OCI-LY1 (cell line): ENCODE results near the gene SMURF2.
"Not testable (repeated sequence)": the region's sequence is repeated elsewhere in the genome, so short reads cannot be mapped to it uniquely, and the experiment has no call there.

Source experiments
- CTCF ChIP-seq: fragments of 200-600 bp; sonication (generic), shearing (Covaris generic); IDR thresholded peaks from 2 replicates; pipeline ENCODE4 v1.5.1; 2017; ENCODE audit warnings: mild to moderate bottlenecking, antibody characterized with exemption, low read length, moderate library complexity, mixed read lengths
- EZH2 ChIP-seq: fragments of 200-600 bp; sonication (generic), shearing (Covaris generic); IDR thresholded peaks from 2 replicates; pipeline ENCODE4 v1.8.0; 2017; ENCODE audit warnings: borderline replicate concordance, mixed run types, mild to moderate bottlenecking, antibody characterized with exemption, low read length, moderate library complexity, mixed read lengths

GRCh38 chr17:64660195-64660977 lies 1.7 kb downstream of the SMURF2 start:
- not testable (repeated sequence) for TF ChIP-seq CTCF, EZH2
